Suppressor macrophage (primary cell): ENCODE results near the gene OPN1MW2.
"Not testable (repeated sequence)": the region's sequence is repeated elsewhere in the genome, so short reads cannot be mapped to it uniquely, and the experiment has no call there.

Experiments used
- DNase-seq, 4 experiments: peaks; one replicate each; pipeline ENCODE4 v3.0.0-alpha.2; 2020 to 2022
- total RNA-seq, 17 experiments: gene quantifications; one replicate each; lab custom pipeline; 2026; ENCODE audit warnings: mixed read lengths in 6 of 17, inconsistent platforms in 3 of 17; lab: John Stamatoyannopoulos, UW

Gene OPN1MW2
- total RNA-seq, result 0 reads per million in 17 experiments

DNA sequence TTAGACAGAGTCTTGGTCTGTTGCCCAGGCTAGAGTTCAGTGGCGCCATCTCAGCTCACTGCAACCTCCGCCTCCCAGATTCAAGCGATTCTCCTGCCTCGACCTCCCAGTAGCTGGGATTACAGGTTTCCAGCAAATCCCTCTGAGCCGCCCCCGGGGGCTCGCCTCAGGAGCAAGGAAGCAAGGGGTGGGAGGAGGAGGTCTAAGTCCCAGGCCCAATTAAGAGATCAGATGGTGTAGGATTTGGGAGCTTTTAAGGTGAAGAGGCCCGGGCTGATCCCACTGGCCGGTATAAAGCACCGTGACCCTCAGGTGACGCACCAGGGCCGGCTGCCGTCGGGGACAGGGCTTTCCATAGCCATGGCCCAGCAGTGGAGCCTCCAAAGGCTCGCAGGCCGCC, at the start of gene OPN1MW2:
Gene OPN1MW2 (plus strand): TSS at position 301 of the 400 bp plus-strand sequence. CDS start 60 bp downstream, at position 361.
- DNase-seq, result not testable (repeated sequence)

GRCh38 chrX:154172535-154172943, 47.0 kb upstream of the OPN1MW2 start:
- not testable (repeated sequence) for DNase-seq

- DNase-seq, result not testable (repeated sequence)
Measured at GRCh38 chrX:154174356-154174755, 45.2 kb upstream of the OPN1MW2 start.

GRCh38 chrX:154182296-154182695, 37.3 kb upstream of the OPN1MW2 start, which contains the start of gene OPN1MW:
TSS of gene OPN1MW (plus strand) at chrX:154182596. CDS start at chrX:154182678, 82 bp downstream.
- not testable (repeated sequence) for DNase-seq

DNA sequence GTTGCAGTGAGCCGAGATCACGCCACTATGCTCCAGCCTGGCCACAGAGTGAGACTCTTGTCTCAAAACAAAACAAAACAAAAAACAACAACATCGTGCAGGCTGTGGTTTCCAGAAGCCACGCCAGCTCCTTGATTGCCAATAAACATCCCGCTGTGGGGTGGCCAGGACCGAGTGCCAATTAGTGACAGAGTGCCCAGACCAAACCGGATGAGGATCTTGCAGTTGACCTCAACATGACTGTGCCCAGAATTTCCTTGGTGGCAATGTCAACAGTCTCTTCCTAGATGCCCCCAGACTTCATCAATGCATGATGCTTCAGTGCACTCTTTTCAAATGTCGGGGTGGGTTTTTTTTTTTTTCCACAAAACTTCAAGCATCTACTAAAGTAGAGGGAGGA, 35.8 kb upstream of the OPN1MW2 start:
- not testable (repeated sequence) for DNase-seq

GRCh38 chrX:154192846-154193245, 26.7 kb upstream of the OPN1MW2 start:
- DNase-seq, result not testable (repeated sequence)

DNA sequence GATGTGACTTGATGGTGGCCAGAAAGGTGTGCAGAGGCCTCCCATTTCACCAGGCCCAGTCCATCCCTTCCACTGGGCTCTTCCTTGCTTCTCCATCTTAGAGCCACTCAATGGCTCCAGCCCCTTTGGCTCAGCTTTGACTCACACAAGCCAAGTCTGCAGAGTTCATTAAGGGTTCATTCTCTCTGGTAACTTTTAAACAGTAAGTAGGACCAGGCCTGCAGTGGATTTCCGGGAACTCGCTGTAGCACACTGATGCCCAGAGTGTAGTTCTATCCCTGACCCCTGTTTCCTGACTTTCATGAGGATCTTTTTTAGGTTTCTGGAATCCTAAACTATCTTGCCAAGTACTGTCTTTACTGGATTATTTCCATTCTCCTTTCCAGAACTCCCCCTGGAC, 25.2 kb upstream of the OPN1MW2 start:
- not testable (repeated sequence) for DNase-seq

GRCh38 chrX:154196466-154196865, 23.1 kb upstream of the OPN1MW2 start:
- not testable (repeated sequence) for DNase-seq

DNA sequence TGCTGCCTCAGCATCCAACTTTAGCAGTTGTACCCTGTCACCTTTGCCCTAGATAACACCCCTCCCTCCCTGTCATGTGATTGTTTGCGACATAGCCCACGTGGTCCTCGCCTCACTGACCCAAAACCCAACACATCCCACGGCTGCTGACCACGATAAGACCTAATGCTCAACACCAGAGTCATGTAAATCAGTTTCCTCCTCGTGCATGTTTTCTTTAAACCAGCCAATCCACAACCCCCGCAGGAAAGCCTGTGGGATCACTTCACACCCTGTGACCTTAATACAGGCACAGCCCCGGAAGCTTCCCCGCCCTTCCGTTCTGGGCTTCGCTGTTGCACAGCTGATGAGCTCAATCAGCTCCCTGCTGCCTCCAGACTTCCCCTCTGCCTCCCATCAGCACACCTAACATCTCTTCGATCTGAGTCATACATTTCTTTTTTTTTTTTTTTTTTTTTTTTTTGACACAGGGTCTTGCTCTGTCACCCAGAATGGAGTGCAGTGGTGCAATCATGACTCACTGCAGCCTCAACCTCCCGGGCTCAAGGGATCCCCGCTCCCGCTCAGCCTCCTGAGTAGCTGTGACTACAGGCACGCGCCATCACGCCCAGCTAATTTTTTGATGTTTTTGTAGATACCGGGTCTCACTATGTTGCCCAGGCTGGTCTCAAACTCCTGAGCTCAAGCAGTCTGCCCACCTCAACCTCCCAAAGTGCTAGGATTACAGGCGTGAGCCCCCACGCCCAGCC, 9.7 kb upstream of the OPN1MW2 start:
- not testable (repeated sequence) for DNase-seq

GRCh38 chrX:154211057-154211456, 8.5 kb upstream of the OPN1MW2 start:
- DNase-seq, result not testable (repeated sequence)

DNA sequence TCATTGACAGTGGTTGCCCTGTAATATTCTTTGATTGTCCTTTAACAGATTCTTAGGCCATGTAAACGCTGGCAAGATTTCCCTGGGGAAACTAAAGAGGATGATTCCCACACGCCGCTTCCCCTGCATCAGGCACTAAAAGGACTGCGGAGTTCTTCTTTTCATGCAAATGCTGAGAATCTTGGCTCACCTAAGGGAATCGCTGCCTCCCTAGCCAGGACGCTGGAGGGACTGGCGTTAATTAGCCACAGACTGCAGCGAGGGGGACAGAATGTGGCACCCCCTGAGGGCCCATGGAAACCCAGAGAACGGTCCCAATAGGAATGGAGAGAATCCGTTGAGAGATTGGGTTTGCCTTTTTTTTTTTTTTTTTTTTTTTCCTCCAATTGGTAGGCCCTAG, 8.1 kb upstream of the OPN1MW2 start:
- DNase-seq, result not testable (repeated sequence)

GRCh38 chrX:154225292-154225691, 5.7 kb downstream of the OPN1MW2 start:
- not testable (repeated sequence) for DNase-seq

DNA sequence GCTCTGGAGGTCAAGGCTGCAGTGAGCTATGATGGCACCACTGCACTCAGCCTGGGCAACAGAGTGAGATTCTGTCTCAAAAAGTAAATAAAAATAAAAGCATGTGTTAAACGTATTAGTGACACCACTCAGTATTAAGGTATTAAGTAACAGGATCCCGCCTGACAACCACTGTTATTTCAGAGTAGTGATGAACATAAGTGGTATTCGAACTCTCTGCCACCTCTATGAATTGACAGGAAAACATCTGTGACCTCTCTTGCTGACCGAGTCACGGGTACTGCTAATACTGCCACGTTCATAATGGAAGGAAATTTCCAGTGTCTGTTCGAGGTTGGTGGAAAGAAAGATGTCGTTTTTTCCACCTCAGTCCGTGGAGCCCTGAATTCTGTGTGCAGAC, 7.2 kb downstream of the OPN1MW2 start:
- not testable (repeated sequence) for DNase-seq

DNA sequence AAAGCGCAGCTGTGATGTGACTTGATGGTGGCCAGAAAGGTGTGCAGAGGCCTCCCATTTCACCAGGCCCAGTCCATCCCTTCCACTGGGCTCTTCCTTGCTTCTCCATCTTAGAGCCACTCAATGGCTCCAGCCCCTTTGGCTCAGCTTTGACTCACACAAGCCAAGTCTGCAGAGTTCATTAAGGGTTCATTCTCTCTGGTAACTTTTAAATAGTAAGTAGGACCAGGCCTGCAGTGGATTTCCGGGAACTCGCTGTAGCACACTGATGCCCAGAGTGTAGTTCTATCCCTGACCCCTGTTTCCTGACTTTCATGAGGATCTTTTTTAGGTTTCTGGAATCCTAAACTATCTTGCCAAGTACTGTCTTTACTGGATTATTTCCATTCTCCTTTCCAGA, 11.9 kb downstream of the OPN1MW2 start:
- DNase-seq, result not testable (repeated sequence)

- DNase-seq, result not testable (repeated sequence)
Measured at GRCh38 chrX:154233620-154234019, 14.1 kb downstream of the OPN1MW2 start.

GRCh38 chrX:154238939-154239559, 19.5 kb downstream of the OPN1MW2 start:
- DNase-seq, result not testable (repeated sequence)

DNA sequence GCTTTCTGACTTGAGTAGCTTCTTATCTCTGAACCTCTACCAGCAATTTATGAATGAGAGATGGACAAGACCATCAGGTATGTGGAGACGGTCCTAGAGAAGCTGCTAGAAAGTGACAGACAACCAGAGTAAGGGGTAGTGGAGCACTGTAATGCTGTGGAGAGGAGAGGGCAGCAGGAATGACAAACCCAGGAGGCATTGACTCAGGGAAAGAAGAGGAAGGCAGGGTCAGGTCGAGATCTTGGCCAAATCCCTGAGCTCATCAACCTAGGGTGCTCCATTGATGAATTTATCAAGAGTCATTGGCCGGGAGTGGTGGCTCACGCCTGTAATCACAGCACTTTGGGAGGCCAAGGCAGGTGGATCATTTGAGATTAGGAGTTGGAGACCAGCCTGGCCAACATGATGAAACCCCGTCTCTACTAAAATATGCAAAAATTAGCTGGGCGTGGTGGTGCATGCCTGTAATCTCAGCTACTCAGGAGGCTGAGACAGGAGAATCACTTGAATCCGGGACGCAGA, 20.5 kb downstream of the OPN1MW2 start:
- peak in 1 of 4 experiments; percentile 0 for DNase-seq

- not testable (repeated sequence) for DNase-seq
Measured at GRCh38 chrX:154247377-154248045, 28.0 kb downstream of the OPN1MW2 start.

DNA sequence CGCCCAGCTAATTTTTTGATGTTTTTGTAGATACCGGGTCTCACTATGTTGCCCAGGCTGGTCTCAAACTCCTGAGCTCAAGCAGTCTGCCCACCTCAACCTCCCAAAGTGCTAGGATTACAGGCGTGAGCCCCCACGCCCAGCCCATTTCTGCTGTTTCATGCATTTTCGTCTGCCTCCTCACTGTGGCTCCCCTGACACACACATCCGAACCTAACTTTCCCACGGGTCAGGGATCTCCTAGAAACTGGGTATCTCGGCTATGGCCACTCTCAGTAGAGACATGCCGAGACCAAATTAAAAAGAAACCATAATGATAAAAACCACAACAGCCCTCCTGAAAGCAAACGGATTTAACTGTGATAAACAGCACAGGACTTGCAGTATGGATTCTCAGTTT, 28.5 kb downstream of the OPN1MW2 start:
- not testable (repeated sequence) for DNase-seq

- not testable (repeated sequence) for DNase-seq
Measured at GRCh38 chrX:154257282-154257681, 37.7 kb downstream of the OPN1MW2 start, which contains the start of gene OPN1MW3. TSS of gene OPN1MW3 (plus strand) at chrX:154257582. CDS start at chrX:154257620, 38 bp downstream.

DNA sequence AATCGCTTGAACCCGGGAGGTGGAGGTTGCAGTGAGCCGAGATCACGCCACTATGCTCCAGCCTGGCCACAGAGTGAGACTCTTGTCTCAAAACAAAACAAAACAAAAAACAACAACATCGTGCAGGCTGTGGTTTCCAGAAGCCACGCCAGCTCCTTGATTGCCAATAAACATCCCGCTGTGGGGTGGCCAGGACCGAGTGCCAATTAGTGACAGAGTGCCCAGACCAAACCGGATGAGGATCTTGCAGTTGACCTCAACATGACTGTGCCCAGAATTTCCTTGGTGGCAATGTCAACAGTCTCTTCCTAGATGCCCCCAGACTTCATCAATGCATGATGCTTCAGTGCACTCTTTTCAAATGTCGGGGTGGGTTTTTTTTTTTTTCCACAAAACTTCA, 39.2 kb downstream of the OPN1MW2 start:
- DNase-seq, result not testable (repeated sequence)

GRCh38 chrX:154263072-154263471, 43.5 kb downstream of the OPN1MW2 start:
- not testable (repeated sequence) for DNase-seq

GRCh38 chrX:154269245-154269644, 49.7 kb downstream of the OPN1MW2 start:
- not testable (repeated sequence) for DNase-seq
